HG03135 (cell line): ENCODE measurements around the gene NTRK1.

Experiments
- ATAC-seq: cut with Tn5 transposase; IDR thresholded peaks from one replicate; pipeline ENCODE4 v1.9.1; 2021; ENCODE audit warnings: mild to moderate bottlenecking, moderate library complexity; ENCODE audit not compliant: unreplicated experiment

Gene NTRK1

DNA sequence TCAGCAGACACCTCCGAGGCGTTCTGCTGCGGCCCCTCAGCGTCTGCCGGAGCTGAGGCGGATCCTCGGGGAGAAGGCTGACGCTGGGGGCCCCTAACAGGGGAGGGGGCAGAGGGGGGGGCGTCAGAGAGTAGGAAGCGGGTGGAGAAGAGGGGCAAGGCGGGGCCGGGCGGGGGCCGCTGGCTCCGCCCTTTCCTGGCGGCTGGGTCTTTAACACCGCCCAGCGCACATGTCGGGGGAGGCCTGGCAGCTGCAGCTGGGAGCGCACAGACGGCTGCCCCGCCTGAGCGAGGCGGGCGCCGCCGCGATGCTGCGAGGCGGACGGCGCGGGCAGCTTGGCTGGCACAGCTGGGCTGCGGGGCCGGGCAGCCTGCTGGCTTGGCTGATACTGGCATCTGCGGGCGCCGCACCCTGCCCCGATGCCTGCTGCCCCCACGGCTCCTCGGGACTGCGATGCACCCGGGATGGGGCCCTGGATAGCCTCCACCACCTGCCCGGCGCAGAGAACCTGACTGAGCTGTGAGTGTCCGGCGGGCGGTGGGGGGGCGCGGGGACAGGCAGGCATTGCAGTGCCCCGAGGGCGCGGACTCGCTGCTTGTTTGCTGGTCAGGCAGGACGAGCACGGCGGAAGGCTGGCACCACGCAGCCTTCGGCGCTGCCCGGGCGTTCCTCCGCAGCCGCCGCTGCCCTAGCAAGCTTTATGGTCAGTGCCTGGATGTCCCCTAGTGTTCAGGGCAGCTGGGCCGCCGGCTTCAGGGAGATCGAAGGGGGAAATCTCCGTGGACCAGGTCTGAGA lies at the start of gene NTRK1:
NTRK1 (plus strand) TSS at position 238 of the 796 bp plus-strand sequence; CDS start at position 308, 70 bp downstream.
- ATAC-seq: no peak

DNA sequence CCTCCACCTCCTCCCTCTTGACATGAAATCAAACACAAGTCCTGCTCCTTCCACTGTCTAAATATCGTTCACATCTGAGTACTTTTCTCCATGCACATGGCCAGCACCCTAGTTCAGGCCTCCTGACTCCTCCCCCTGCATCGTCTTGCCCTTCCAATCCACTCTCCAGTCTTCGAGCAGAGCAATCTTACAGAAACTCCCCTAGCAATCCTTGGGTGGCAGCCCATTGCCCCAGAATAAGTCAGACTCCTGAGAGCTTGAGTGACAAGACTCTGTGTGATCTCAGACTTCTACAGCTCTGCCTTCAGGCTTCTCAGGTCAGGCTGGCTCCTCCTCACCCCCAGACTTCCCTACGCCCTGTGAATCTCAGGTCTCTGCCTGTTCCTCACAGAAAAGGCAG lies 49.5 kb upstream of the NTRK1 start:
- ATAC-seq: no peak

DNA sequence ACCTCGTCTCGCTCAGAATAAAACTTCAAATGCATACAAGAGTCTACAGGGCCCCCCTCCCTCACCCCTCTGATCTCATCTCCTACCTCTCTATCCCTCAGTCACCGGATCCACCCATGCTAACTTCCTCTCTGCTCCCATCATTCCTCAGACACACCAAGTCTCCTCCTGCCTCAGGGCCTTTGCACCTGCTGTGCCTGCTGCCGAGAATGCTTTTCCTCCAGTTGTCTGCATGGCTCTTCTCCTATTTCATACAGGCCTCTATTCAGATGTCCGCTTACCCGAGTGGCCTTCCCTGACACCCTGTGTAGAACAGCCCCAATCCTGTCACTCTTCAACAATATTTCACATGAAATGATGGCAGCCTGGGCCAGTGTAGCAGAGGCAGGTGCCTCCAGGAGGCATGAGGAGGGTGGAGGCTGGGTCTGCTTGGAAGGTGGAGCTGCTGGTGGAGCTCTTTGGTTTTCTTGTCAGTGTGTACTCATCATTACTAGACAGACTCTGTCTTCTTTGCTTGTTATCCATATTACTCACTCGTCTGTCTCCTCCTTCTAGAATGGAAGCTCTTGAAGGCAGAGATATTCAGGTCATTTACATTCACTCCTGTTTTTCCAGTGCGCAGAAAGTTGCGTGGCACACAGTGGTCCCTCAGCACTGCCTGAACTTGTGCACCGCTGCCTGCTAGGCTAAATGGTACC lies 48.2 kb upstream of the NTRK1 start:
- ATAC-seq: no peak

DNA sequence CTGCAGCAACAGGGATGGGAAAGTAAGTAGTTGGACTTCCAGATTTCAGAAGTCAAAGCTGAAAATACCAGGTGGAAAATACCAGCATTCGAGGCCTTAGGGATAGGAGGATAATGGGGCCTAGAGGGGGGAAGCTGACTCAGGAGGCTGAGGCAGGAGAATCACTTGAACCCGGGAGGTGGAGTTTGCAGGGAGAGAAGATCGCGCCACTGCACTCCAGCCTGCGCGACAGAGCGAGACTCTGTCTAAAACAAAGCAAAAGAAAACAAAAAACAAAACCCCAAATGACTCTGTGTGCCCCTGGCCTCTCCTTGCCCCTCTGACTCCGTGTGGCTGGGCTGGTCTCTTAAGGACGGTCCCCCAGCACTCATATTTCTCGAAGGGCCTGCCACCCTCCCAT lies 47.4 kb upstream of the NTRK1 start:
- no peak for ATAC-seq

DNA sequence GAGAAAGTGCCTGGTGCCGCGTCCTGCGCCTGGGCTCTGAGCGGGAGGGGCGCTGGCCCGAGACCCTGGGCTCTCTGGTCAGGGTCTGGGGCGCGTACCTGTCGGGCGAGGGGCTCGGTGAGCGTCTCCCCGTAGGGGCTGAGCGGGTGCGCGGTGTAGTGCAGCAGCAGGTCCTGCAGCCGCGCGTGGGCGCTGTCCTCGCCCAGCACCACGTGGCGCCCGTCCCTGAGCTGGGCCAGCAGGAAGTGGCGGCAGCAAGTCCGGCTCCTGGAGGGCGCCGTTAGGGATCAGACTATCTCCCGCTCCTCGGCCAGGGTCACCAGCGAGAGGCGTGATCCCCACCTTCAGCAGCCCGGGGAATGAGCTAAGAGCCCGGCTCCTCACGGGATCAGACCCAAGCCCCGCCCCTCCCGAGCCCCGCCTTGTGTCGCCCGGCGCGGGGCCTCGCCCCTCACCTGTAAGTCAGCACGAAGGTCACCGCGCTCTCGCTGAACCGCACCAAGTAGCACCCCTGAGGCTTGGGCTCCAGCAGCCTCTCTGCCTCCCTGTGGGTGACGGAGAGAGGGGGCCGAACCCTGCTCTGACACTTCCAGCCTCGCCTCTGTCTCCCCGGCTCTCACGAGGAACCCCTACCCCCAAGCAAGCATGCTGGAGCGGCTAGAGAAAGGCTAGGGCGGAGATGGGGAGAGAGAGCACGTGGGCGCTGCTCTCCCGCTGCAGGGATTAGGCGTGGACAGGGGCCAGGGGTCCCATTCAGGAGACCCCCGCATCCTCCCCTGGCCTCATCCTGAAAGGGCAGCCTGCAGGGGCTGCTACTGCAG lies 46.7 kb upstream of the NTRK1 start:
- no peak for ATAC-seq

DNA sequence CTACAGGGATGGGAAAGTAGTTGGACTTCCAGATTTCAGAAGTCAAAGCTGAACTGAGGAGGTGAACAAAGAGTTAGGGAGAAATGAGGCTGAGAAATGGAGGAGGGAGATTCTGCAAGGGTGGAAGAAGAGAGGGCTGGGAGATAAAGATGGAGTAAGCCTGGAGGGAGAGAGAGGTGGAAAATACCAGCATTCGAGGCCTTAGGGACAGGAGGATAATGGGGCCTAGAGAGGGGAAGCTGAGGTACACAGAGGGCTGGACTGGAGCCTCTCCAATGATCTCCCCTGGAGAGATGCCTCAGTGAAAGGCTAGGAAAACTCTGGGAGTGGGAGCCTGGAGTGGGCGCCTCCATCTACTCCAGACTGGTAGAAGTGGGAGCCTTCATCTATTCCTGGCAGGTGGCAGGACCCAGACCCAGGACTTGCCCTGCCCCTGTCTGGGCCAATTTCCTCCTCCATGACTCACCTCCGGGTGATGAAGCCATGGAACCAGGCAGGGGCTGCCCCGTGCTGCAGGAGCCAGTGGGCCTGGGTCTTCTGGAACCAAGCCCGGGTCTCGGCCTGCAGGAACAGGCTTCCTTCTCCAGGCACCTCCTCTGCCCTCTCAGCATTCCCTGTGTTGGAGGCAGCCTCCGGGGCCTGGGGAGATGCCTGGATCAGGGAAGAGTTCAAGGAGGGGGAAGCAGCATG lies 45.9 kb upstream of the NTRK1 start:
- no peak for ATAC-seq

DNA sequence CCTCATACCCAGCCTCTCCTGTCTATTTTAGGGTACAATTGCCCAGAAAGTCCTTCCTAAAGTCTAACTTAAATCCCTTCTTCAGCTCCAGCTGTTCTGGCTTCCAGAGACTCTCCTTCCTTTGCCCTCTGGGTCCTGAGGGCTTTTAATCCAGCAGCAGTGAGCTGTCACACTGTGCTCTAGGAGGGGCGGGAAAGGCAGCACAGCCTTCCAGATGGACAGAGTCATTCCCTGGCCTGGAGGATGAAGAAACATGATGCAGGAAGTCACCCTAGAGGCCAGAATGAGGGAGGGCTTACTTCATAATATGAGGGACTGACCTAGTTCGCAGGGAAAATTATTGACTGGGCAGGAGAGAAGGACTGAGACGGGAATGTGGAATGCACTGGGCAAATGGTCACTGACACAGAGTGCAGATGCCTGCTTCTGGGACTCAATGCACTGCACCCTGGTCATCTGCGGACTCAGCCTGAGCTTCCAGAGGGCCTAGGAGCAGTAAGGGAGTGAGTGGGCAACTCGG lies 45.3 kb upstream of the NTRK1 start:
- ATAC-seq: no peak

DNA sequence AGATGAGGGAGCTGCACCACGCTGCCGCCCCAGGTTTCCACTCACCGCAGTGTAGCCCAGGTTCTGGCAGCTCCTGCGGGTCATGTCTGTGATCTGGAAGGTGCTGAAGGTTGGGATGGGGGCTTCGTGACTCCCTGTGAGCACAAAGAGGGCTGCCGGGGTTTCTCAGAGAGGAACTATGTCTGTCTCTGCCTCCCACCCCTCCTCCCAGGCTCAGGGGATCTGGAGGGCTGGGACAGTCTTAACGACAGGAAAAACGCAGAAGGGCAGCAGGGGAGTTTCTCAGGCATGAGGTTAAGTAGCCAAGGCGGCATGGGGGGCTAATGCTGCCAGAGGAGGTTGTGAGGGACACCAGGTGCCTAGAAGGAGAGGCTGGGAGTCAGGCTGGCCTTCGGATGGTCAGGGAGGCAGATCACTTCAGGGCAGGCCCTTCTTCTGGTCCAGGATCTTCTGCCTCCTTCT lies 44.7 kb upstream of the NTRK1 start:
- ATAC-seq: no peak

DNA sequence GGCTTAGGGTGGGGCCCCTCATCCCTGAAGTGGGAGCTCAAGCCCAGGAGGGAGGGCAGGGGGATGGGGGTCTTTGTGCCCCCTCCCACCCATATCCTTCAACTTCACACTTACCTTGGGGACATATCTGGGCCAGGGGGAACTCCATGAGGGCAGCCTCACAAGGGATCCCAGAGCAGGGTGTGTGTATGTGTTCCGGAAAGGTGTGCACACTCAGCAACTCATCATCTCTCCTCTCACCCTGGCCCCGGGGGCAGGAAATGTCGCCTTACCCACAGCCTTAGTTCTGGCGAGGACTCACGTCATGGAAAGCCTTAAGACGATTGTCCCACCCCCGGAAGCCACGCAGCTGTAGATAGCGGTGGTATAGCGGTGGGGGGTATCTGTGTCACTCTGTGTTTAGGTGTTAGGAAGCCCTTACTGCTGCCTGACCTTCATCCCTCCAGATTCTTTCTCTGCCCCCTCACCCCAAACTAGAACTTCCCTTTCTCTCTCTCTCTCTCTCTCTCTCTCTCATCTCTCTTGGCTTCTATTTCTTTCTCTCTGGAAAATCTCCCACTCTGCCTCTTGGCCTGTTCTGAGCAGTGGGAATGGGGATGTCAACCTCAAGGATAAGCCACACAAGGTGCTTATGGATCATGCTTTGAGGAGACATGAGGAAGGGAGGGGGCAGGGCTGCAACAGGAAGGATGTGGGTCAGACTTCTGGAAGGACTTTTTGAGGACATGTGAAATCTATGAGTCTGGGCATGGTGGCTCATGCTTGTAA lies 43.9 kb upstream of the NTRK1 start, which contains the start of gene SH2D2A:
SH2D2A (minus strand) TSS at position 288 of the 768 bp plus-strand sequence; CDS start at position 148, 140 bp downstream.
- ATAC-seq: peak; percentile 87

DNA sequence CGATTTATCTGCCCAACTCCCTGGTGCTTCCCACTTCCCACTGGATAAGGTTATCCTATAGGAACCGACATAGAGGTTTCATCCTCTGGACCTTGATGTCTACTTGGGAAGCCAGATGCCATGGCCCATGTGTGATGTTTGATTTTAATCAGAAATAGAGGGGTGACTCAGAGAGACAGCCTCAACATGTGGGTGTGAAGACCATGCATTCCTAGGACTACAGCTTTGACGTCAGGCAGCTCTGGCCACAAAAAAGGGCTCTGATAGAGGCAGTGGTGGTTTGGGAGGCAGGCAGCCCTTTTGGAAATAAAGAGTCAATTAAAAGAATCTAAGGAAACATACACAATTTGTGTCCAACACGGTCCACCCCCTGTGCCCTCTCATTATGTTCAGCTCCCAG lies 38.9 kb upstream of the NTRK1 start:
- no peak for ATAC-seq

DNA sequence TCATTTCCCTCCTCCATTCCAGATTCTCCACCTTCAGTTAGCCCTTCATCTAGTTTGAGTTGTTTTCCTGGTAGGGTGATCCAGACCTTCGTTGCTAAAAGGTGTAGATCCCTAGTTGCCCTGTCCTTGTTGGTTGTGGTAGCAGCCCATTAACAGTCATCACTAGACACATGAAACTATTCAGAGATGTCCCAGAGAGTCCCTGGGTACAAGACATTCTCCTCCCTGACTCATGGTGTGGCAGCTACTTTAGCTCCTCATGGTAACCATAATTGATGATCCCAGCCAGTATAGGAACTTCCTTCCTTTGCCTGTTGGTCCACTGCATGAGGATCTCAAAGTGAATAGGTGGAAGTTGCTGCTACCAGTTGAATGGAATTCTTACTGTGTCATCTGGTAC lies 38.0 kb upstream of the NTRK1 start:
- no peak for ATAC-seq

DNA sequence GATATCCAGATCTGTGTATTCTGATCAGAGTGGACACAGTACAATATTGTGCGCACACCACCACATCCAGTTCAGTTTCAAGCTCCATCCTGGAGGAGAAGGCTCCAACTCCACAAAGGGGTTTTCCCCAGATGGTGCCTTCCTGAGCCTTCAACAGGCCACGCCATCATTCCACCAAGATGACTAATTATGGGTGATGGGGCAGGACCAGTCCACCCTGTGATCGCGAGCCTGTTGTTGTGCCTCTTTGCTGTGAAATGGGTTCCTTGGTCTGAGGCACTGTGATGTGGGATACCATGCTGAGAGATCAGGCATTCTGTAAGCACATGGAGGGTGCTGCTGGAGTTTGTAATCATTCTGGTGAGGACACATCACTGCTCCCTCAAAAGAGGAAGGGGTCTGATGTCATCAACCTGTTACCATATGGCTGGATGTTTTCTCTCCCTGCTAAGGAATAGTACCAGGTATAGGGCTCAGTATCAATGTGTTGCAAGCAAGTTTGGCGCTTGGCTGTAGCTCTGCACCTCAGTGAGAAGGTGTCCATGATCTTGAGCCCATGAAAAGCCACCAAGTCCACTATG lies 37.4 kb upstream of the NTRK1 start:
- ATAC-seq: no peak

DNA sequence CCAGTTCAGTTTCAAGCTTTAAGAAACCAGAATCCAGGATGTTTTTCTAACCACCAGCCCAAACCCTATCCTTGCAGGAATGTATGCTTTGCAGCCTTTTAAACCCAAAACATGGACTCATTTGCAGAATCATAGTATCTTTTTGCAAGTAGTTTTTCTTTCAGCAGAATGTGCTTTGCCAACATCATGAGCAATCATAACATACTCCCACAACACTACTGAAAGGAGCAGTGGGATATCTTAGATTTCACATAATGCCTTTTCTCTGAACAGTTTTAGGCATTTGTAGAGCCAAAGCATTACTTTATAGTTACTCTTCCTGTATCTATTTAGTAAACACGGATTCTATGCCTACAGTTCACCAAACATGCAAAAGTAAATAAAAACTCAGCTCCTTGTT lies 34.0 kb upstream of the NTRK1 start:
- ATAC-seq: no peak

DNA sequence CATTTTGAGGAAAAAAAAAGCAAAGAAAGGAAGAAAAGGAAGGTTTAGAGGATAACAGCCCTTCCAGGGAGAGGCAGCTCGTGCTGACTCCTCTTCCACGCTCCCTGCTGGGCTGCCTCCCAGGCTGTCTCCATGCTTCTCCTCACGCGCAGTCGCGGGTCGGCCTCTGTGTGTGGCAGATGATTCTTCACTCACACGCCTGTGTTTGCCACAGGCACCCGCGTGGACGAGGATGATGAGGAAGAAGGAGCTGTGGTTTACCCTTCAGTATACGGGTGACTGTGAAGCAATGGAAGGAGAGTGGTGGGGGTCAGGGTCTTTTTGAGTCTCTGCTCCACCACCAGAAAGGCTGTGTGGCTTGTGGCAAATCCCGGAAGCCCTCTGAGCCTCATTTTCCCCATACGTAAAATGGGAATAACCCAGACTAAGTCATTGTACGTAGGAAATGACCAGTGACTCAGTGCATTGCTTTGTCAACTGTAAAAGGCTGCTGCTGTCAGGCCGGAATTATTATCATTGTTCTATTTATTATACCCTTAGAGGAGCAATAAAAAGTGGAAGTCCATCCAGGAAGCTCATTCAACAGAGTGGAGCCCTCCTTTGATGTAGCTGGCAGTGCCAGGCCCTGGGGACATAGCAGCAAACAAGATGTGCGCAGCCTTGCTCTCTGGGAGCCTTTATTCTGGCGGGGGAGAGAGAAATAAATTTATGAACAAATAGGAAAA lies 32.1 kb upstream of the NTRK1 start:
- ATAC-seq: no peak

DNA sequence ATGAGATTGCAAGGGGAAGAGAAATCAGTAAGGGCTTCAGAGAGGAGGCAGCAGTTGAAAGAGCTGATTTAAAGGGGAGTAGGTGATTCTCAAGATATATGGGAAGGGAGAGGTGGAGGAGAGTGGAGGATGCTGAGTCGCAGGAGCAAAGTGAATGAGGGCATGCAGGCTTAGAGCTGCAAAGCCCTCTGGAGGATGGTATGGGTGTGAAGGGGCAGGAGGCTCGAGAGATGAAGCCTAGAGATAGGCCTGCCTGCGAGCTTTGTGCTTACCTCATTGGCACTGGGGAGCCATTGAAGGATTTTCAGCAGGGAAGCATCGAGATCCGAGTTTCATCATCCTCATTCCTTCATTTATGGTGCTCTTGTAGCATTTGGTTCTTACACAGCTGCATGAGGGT lies 28.2 kb upstream of the NTRK1 start:
- no peak for ATAC-seq

DNA sequence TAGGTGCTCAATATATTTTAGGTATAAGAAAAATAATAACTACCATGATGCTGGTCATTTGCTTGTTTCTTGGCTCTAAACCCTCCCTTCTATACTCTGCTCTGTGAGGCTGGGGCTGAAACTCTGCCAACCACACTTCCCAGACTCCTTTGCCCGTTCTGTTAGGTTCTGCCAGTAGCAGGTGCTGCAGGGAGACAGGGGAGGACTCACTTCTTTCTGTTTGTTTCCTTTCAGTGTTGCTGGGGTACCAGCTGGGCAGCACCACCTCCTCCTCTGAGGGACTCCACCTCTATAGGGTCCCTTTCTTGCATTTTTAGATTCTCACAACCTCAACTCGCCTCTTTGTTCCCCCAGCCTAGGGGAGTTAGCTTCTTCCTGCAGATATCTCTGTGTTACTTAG lies 27.1 kb upstream of the NTRK1 start:
- ATAC-seq: no peak

DNA sequence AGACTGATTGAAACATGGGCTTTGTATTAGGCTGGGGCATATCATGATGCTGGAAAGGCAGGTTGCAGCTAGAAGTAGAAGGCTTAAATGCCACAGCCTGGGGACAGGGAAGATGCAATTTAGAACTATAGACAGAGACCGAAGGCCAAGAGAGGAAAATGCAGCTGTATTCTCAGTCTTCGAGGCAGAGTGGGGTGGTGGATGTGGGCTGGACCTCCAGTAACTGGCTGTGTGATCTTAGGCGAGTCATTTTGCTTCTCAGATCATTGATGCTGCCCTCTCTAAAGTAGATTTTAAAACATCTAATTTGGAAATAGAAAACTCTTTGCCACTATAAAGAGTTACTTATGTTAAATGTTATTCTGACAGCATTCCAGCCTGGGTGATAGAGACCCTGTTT lies 26.3 kb upstream of the NTRK1 start:
- no peak for ATAC-seq

DNA sequence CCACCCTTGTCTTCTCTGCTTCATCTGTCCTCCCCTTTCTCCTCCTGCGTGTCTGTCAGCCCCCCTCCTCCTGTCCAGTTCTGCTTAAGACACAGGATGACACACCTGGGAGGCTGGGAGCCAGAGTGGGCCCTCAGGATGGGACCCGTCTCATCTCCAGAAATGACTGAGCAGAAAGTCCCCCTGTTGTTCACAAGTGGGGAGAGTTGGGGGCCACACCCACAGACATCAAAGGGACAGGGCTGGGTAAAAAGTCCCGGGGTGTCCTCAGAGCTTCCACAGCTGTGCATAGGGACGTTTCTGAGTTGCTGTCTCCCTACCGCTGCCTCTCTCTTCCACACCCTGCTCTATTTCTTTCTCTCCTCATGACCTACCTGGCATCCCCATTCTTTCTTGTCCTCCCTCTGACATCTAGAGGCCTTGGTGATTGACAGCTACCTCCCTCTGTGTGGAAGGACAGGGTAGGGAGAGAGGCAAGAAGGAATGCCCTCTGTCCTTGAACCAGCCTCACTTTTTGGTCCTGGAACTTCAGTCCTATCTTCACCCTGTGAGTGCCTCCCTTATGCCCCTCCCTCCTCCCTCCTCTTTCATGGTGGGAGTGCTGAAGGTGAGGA lies 24.5 kb upstream of the NTRK1 start:
- ATAC-seq: no peak
